HepG2 (cell line): ENCODE data around the gene WDR45B. TPM values are rescaled to one million over a fixed set of nuclear protein-coding genes. Genes with fewer than 3 reads are reported as not detected.

Source experiments
- ATAC-seq: fragments of 200-7000 bp; cut with Tn5 transposase; 3 replicates; pipeline ENCODE4 v1.9.1; 2020; ENCODE audit warnings: mild to moderate bottlenecking, moderate library complexity
- BruUV-seq: library from RNA; stranded (reverse); fragments of 400-500 nt; replicated peaks from 2 replicates; lab custom pipeline; 2021; lab: Mats Ljungman, UMichigan
- CTCF ChIA-PET: fragments of 300-600 bp; formaldehyde crosslinking; extraction: SDS; loops from one replicate; lab custom pipeline; 2021; ENCODE audit warnings: low total read pairs, inconsistent platforms, low intra/inter-chr PET ratio; lab: Yijun Ruan, JAX
- POLR2A ChIA-PET: fragments of 350-600 bp; sonication (Branson Sonifier 250); formaldehyde crosslinking; loops from one replicate; lab custom pipeline; 2020; ENCODE audit warnings: antibody characterized with exemption, inconsistent platforms; lab: Yijun Ruan, JAX
- DNase-seq: peaks from one replicate; pipeline ENCODE4 v3.0.0-alpha.2; 2015; ENCODE audit warnings: low spot score
- FAIRE-seq: peaks from 3 replicates; lab custom pipeline; 2011; peaks lifted over from hg19 to GRCh38; lab: Jason Lieb, UNC
- H2AFZ ChIP-seq: one replicate; pipeline ENCODE4 v1.6.1; 2011; ENCODE audit warnings: low read length, inconsistent platforms
- H3K27ac ChIP-seq: fragments of 300-600 bp; 3 replicates; pipeline ENCODE4 v1.8.0; 2011; ENCODE audit warnings: mixed run types, mild to moderate bottlenecking, mixed read lengths, low read length, inconsistent platforms; ENCODE audit not compliant: insufficient read depth; ENCODE audit errors: extremely low read length
- H3K27me3 ChIP-seq, 2 experiments: fragments of 200-600 bp in 1 of 2; 2 replicates in 1 of 2; 3 replicates in 1 of 2; pipeline versions ENCODE4 v1.6.0 to v1.8.0; 2011; ENCODE audit warnings: low read length in 2 of 2, mild to moderate bottlenecking in 2 of 2, moderate library complexity in 2 of 2, inconsistent platforms in 1 of 2; ENCODE audit not compliant: insufficient read depth in 2 of 2, control insufficient read depth in 1 of 2
- H3K36me3 ChIP-seq, 2 experiments: fragments of 200-600 bp in 1 of 2; replicated peaks in 1 of 2; 2 replicates in 1 of 2; 3 replicates in 1 of 2; pipeline versions ENCODE4 v1.5.1 to v1.8.0; 2011; ENCODE audit warnings: low read length in 2 of 2, inconsistent platforms in 1 of 2; ENCODE audit not compliant: insufficient read depth in 2 of 2, control insufficient read depth in 1 of 2
- H3K4me1 ChIP-seq: 2 replicates; pipeline ENCODE4 v1.5.1; 2012; ENCODE audit warnings: low read length, inconsistent platforms; ENCODE audit not compliant: insufficient read depth
- H3K4me2 ChIP-seq: 2 replicates; pipeline ENCODE4 v1.6.0; 2011; ENCODE audit warnings: low read depth, low read length, inconsistent platforms
- H3K4me3 ChIP-seq, 3 experiments: fragments of 200-600 bp in 1 of 3; sonication (generic), shearing (Covaris generic) in 1 of 3; replicated peaks in 1 of 3; 2 replicates each; pipeline ENCODE4 v1.5.1; 2011 to 2016; ENCODE audit warnings: low read length in 3 of 3, inconsistent platforms in 2 of 3, low read depth in 2 of 3, mild to moderate bottlenecking in 2 of 3, control low read depth in 1 of 3, mixed read lengths in 1 of 3; ENCODE audit not compliant: insufficient read depth in 1 of 3
- H3K79me2 ChIP-seq: one replicate; pipeline ENCODE4 v1.6.1; 2011; ENCODE audit warnings: low read length, inconsistent platforms; ENCODE audit not compliant: insufficient read depth
- H3K9ac ChIP-seq: 2 replicates; pipeline ENCODE4 v1.6.0; 2011; ENCODE audit warnings: mild to moderate bottlenecking, low read depth, low read length, inconsistent platforms; ENCODE audit not compliant: insufficient read depth
- H3K9me3 ChIP-seq: 2 replicates; pipeline ENCODE4 v1.5.1; 2012; ENCODE audit warnings: mild to moderate bottlenecking, low read length
- H4K20me1 ChIP-seq: 2 replicates; pipeline ENCODE4 v1.6.0; 2011; ENCODE audit warnings: inconsistent platforms, mild to moderate bottlenecking, low read length, moderate library complexity; ENCODE audit not compliant: insufficient read depth
- ATF7 ChIP-seq, 2 experiments: fragments of 450-650 bp in 1 of 2; sonication (generic) in 1 of 2; formaldehyde crosslinking in 1 of 2; IDR thresholded peaks; 2 replicates each; pipeline versions ENCODE4 v1.4.0 to v1.6.1; 2016 to 2020; ENCODE audit warnings: antibody characterized with exemption in 1 of 2, mild to moderate bottlenecking in 1 of 2, missing genetic modification reagents in 1 of 2
- E2F1 ChIP-seq: sonication (generic); formaldehyde crosslinking; IDR thresholded peaks from 2 replicates; pipeline ENCODE4 v1.5.0; 2020; ENCODE audit warnings: missing genetic modification reagents
- NFIB ChIP-seq: sonication (generic); formaldehyde crosslinking; IDR thresholded peaks from 2 replicates; pipeline ENCODE4 v1.9.0; 2021; ENCODE audit warnings: missing genetic modification reagents, mild to moderate bottlenecking, borderline replicate concordance
- NPAS2 ChIP-seq: sonication (generic); formaldehyde crosslinking; IDR thresholded peaks from 2 replicates; pipeline ENCODE4 v1.8.0; 2022; ENCODE audit warnings: mild to moderate bottlenecking, missing genetic modification reagents, borderline replicate concordance
- PAX8 ChIP-seq: sonication (generic); formaldehyde crosslinking; IDR thresholded peaks from 2 replicates; pipeline ENCODE4 v1.8.0; 2022; ENCODE audit warnings: mild to moderate bottlenecking, missing genetic modification reagents, borderline replicate concordance
- POLR2AphosphoS5 ChIP-seq: IDR thresholded peaks from 2 replicates; pipeline ENCODE4 v1.6.1; 2012; ENCODE audit warnings: low read depth, low read length
- WGBS: methylation state at CpG from one replicate; pipeline ENCODE4 v1.1.6; 2017; ENCODE audit warnings: low lambda C conversion rate; 5-methylcytosine and 5-hydroxymethylcytosine counted together
- in situ Hi-C: cut with HindIII; loops from 2 replicates; pipeline ENCODE4 v1.10.0; 2017; ENCODE audit warnings: low pct_unique_long_range_greater_than_20kb; ENCODE audit not compliant: extremely low pct_ligation_motif_present
- intact Hi-C: fragments of 100-400 bp; cut with micrococcal nuclease; formaldehyde crosslinking; loops from one replicate; pipeline ENCODE4 v1.10.0; 2022; ENCODE audit not compliant: unreplicated experiment
- polyA plus RNA-seq, 8 experiments: library from polyadenylated mRNA; depleted of rRNA in 3 of 8; stranded (reverse) in 7 of 8; unstranded in 1 of 8; fragments of >200 nt; fragmentation: Illumina TruSeq in 4 of 8; extraction: Trizol in 4 of 8; gene quantifications; 2 replicates each; pipeline versions ENCODE4 v1.2.1 to v1.2.3, GENCODE V29; 2011 to 2016; ENCODE audit warnings: low read depth in 4 of 8, missing spikeins in 1 of 8, mixed read lengths in 1 of 8; ENCODE audit not compliant: insufficient read depth in 1 of 8
- total RNA-seq, 5 experiments: library from RNA; depleted of rRNA; stranded (reverse); fragments of >200 nt; fragmentation: Illumina TruSeq; extraction: Trizol; gene quantifications; 2 replicates each; pipeline ENCODE4 v1.2.3, GENCODE V29; 2016; ENCODE audit warnings: low read depth in 1 of 5

Gene WDR45B
- total and polyA plus RNA-seq, 2 of the 13 experiments (the other 11 are each of a cell fraction or from before 2014, with no cell fraction given): 86.2 to 155 TPM

- no peak for FAIRE-seq
- WGBS: 87% methylated on average over 19 of the region's 19 CpGs
- peak; percentile 52; the same call in 1 of the 2 replicates for TF ChIP-seq ATF7 (IDR thresholded peaks at IDR 0.05)
- TF ChIP-seq ATF7 (CRISPR knock-in tag; IDR thresholded peaks at IDR 0.05): no peak
- no peak for TF ChIP-seq PAX8 (CRISPR knock-in tag)
- TF ChIP-seq E2F1 (CRISPR knock-in tag): no peak
- no peak for TF ChIP-seq POLR2AphosphoS5
- 0 out of 2 replicates have a peak, but pooled peaks have one; percentile 41 for TF ChIP-seq NFIB
- no peak for TF ChIP-seq NPAS2 (CRISPR knock-in tag)
- in situ Hi-C loops (no loop called here), intact Hi-C loops (no loop called here)
- no peak overlapping the region for H3K9ac ChIP-seq
- no peaks in the 10 kb centered on the region for H3K27me3 ChIP-seq
- DNase-seq: no peak
- peaks cover 4% of the 10 kb centered on the region for H3K9me3 ChIP-seq
- no peak overlapping the region for H3K4me2 ChIP-seq
- no peak for ATAC-seq
- CTCF ChIA-PET: no interaction called here
- no peak overlapping the region for H2AFZ ChIP-seq
- H3K4me1 ChIP-seq: peaks cover 32% of the 10 kb centered on the region
- no peaks in the 10 kb centered on the region for H4K20me1 ChIP-seq
- no peak overlapping the region for H3K27ac ChIP-seq
- BruUV-seq: no TSS peak
- no peaks in the 10 kb centered on the region for H3K36me3 ChIP-seq
- POLR2A ChIA-PET: no interaction called here
- H3K79me2 ChIP-seq: no peaks in the 10 kb centered on the region
- no peak overlapping the region for H3K4me3 ChIP-seq
Observed at GRCh38 chr17:82686366-82687324, 38.4 kb upstream of the WDR45B start.
